GM21423 (cell line): ENCODE measurements around the gene CRIP3.
A peak's percentile ranks its signal among the peaks of the same experiment; 100 is the strongest.
"Not testable (repeated sequence)": the region's sequence is repeated elsewhere in the genome, so short reads cannot be mapped to it uniquely, and the experiment has no call there.

Experiments used
- ATAC-seq: cut with Tn5 transposase; IDR thresholded peaks from one replicate; pipeline ENCODE4 v1.9.1; 2021; ENCODE audit warnings: mild to moderate bottlenecking, moderate library complexity; ENCODE audit not compliant: unreplicated experiment

Gene CRIP3, protein sequence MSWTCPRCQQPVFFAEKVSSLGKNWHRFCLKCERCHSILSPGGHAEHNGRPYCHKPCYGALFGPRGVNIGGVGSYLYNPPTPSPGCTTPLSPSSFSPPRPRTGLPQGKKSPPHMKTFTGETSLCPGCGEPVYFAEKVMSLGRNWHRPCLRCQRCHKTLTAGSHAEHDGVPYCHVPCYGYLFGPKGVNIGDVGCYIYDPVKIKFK

GRCh38 chr6:43308101-43308989, at the start of gene CRIP3:
Gene CRIP3 (minus strand): TSS chr6:43308826. CDS start chr6:43308792, 34 bp downstream.
- peak; percentile 60 for ATAC-seq

- ATAC-seq, result no peak
Measured at GRCh38 chr6:43355862-43356590, 47.4 kb upstream of the CRIP3 start.

DNA sequence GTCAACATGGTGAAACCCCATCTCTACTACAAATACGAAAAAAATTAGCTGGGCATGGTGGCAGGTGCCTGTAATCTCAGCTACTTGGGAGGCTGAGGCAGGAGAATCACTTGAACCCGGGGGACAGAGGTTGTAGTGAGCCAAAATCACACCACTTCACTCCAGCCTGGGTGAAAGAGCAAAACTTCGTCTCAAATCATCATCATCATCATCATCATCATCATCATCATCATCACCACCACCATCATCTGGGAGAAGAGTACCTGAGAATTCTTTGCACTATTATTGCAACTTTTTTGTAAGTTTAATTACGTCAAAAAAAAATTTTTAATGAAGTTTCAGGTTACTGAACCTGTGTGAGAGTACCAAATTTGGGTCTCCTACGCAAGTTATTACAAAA, 43.3 kb upstream of the CRIP3 start:
- ATAC-seq, result not testable (repeated sequence)

DNA sequence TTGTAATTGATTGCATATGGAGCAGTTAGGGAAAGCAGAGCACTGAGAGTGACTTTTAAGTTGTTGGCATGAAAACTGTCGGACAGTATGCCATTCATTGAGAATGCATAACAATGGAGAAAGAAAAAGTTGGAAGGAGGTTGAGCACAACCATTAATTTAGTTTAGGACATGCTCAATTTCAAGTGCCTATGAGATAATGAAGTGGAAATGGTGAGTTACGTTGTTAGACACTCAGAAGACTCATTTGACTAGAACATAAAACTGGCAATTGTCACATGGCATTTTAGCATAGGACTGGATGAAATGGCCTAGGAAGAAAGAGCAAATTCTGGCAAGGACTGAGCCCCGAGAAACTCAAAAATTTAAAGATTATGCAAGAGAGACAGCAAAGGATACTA, 38.8 kb upstream of the CRIP3 start:
- ATAC-seq, result no peak

DNA sequence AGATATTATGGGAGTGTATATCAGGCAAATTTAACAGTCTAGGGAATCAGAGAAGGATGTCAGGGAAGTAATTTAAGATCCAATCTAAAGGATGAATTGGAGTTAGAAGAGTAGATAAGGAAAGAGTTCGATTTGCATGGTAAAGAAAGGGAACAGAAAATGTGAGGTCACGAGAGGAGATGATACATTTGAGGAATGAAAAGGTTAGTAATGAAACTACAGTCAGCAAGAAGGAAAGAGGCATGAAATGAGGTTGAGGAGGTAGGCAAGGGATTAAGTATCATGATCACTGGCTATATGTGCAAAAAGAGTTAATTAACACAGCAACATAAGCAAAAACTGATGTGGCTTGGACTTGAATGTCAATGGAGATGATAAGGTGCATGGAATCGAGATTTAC, 38.4 kb upstream of the CRIP3 start:
- no peak for ATAC-seq

DNA sequence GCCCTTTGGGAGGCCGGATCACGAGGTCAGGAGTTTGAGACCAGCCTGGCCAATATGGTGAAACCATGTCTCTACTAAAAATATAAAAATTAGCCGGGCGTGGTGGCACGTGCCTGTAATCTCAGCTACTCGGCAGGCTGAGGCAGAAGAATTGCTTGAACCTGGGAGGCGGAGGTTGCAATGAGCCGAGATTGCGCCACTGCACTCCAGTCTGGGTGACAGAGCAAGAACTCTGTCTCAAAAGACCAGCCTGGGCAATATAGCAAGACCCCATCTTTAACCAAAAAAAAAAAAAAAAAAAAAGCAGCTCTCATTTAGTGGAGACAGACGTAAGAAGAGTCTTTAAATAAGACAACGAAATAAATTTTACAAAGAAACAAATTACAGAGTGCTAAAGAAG, 37.6 kb upstream of the CRIP3 start:
- not testable (repeated sequence) for ATAC-seq

DNA sequence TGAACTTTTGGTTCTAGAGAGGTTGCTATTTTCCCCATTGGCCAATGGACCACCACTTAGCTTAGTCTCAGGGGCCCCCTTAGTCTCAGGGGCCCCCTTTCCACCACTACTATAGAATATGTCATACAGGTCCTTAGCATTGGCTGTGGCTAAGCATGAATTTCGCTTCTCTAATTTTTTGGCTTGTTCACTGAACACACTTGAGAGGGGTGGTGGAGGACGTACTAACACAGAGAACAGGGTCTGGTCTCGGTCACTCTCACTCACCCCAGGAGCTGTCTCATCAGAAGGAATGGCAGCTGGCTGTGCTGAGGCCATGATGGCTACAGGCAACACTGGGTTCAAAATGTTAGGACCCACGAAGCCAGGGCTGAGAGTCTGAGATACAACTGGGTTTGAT, 30.5 kb upstream of the CRIP3 start:
- ATAC-seq, result peak; percentile 68

DNA sequence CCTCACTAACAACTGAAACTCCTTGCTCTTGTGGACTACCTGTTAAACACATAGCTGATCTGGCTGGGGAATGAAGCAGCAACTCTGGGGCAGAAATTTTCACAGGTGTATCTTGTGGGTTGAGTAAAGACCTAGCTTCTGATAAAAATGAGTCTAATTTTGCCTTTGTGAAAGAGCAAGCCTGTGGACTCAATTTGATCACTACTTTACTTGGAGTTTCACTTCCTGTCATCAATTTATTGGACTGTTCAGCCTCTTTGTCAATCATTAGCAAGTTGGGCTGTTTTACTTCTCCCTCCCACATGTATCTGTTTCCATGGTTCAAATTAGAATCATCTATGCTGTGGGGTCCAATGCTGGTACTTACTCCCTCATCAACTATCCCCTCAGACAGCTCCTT, 29.6 kb upstream of the CRIP3 start:
- peak; percentile 51 for ATAC-seq

DNA sequence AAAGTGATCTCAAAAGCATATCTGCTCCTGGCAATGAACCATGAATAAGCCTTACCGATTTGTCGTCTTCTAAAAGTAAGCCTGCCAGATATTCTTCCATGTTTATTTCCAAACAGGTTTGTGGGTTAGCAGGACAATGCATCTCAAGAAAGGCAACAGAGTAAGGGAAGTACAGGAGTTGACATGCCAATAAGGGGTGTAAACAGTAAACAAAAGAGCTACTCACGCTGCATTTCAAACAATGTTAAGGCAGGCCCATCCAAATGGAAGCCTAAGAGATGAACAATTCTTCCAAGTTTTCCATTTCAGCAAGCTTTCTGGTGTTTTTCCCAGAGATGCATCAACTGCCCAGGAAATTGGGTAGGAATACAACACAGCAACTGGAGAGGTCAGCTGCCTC, 27.8 kb upstream of the CRIP3 start:
- ATAC-seq, result no peak

- ATAC-seq, result no peak
Measured at GRCh38 chr6:43335469-43335868, 26.8 kb upstream of the CRIP3 start.

- no peak for ATAC-seq
Measured at GRCh38 chr6:43334466-43335095, 26.0 kb upstream of the CRIP3 start.

DNA sequence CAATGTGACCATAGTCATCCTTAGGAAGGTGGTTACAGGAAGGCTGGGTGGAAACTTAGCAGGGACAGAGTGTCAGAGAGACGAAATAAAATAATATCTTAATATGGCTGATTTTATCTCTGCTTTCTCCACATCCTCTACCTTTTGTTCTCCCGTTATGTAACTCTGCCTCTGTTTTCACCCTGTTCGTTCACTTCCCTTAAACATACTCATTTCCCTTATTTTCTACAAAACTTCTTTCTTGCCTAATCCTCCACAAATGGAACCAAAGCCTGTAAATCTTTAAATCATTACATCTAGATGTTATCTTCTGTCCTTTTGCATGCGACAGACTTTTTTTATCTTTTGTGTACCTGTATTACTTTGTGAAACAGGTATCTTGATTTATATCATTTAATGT, 23.3 kb upstream of the CRIP3 start:
- no peak for ATAC-seq

GRCh38 chr6:43331470-43331869, 22.8 kb upstream of the CRIP3 start:
- ATAC-seq, result no peak

DNA sequence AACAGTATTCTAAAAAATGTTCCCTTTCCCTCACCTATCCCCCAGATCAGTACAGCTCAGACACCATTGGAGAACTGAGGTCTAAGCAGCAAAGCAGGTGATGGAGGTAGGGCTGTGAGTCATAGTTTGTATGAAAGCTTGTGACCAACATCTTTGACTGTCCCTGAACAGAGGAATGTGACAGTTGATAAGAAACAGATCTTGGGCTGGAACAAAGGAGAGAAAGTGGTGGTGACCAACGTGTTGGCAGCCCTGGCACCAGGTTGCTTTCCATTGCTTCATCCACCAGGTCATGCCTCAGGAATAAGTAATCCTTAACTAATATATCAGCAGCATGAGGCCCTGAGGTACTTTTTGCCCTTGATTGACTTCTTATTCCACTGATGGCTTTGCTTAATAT, 19.9 kb upstream of the CRIP3 start:
- no peak for ATAC-seq

DNA sequence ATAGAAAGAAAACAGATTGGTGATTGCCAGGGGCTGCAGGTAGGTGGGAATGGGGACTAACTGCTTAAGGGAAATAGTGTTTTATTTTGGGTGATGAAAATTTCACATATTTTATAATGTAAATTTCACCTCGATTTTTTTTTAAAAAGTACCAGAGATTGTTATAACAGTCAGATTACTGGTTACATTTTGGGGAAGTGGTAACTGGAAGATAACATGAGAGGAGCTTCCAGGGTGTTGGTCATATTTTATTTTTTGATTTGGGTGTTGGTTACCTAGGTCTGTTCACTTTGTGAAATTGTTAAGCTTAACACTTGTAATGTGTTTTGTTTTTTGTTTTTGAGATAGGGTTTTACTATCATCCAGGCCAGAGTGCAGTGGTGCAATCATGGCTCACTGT, 17.2 kb upstream of the CRIP3 start:
- no peak for ATAC-seq

GRCh38 chr6:43318011-43318410, 9.4 kb upstream of the CRIP3 start:
- no peak for ATAC-seq

GRCh38 chr6:43313813-43314212, 5.2 kb upstream of the CRIP3 start:
- no peak for ATAC-seq

GRCh38 chr6:43311666-43312065, 3.0 kb upstream of the CRIP3 start:
- ATAC-seq, result no peak

DNA sequence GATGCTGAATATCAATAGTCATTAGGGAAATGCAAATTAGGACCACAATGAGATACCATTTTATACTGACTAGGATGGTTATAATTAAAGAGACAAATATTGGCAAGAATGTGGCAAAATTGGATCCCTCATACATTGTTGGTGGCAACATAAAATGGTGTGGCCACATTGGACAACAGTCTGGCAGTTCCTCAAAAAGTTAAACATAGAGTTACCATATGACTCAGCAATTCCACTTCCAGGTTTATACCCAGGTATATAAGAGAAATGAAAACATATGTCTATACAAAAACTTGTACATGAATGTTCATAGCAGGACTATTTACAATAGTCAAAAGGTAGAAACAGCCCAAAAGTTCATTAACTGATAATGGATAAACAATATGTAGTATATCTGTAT, 2.0 kb upstream of the CRIP3 start:
- no peak for ATAC-seq

DNA sequence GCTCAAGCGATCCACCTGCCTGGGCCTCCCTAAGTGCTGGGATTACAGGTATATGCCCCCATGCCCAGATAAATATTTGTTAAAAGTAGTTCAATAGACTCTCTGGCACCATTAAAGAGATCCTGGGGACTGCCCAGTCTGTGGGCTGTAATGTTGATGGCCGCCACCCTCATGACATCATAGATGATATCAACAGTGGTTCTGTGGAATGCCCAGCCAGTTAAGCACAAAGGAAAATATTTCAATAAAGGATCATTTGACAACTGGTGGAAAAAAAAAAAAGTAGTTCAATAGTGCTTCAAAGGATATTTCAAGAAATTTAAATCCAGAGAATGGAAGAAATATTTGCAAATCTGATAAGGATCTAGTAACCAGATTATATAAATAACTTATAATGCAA, 1.5 kb upstream of the CRIP3 start:
- ATAC-seq, result no peak

- no peak for ATAC-seq
Measured at GRCh38 chr6:43308990-43309477, 408 bp upstream of the CRIP3 start.
